Endothelial cell (in vitro differentiated cells): ENCODE results near the gene NOL9. TPM values are rescaled to one million over a fixed set of nuclear protein-coding genes. Genes with fewer than 3 reads are reported as not detected.

ENCODE experiments used
- DNase-seq: peaks from one replicate; pipeline ENCODE4 v3.0.0; 2021; ENCODE audit warnings: low spot score
- H3K27ac Mint-ChIP-seq: one replicate; pipeline ENCODE4 v1.8.0; 2021; ENCODE audit warnings: mixed read lengths, inconsistent platforms; ENCODE audit not compliant: unreplicated experiment
- H3K27me3 Mint-ChIP-seq: one replicate; pipeline ENCODE4 v1.8.0; 2021; ENCODE audit warnings: mild to moderate bottlenecking, moderate library complexity, mixed read lengths, inconsistent platforms; ENCODE audit not compliant: unreplicated experiment
- H3K36me3 Mint-ChIP-seq: one replicate; pipeline ENCODE4 v1.8.0; 2021; ENCODE audit warnings: mild to moderate bottlenecking, low read depth, mixed read lengths, inconsistent platforms; ENCODE audit not compliant: unreplicated experiment
- H3K4me1 Mint-ChIP-seq: one replicate; pipeline ENCODE4 v1.8.0; 2021; ENCODE audit warnings: mild to moderate bottlenecking, mixed read lengths, inconsistent platforms; ENCODE audit not compliant: unreplicated experiment
- H3K4me3 Mint-ChIP-seq: one replicate; pipeline ENCODE4 v1.8.0; 2021; ENCODE audit warnings: mild to moderate bottlenecking, mixed read lengths, inconsistent platforms; ENCODE audit not compliant: unreplicated experiment
- H3K9me3 Mint-ChIP-seq: one replicate; pipeline ENCODE4 v1.8.0; 2021; ENCODE audit warnings: mixed read lengths, inconsistent platforms; ENCODE audit not compliant: unreplicated experiment
- CTCF ChIP-seq: fragments of 200-600 bp; sonication (generic); IDR thresholded peaks from one replicate; pipeline ENCODE4 v1.5.0; 2021; ENCODE audit warnings: antibody characterized with exemption; ENCODE audit not compliant: unreplicated experiment
- total RNA-seq: library from RNA; stranded (reverse); fragmentation: NEBNext Ultra II Directional; extraction: Animal tissue kit (Norgen Biotek cat#: 25700); gene quantifications from one replicate; pipeline ENCODE4 v1.2.1, GENCODE V29; 2021; ENCODE audit not compliant: unreplicated experiment

NOL9 gene
- total RNA-seq, 1 donor from 2014 or later = 26.9 TPM

GRCh38 chr1:6508154-6508815 lies 46.0 kb downstream of the NOL9 start:
- no peak for TF ChIP-seq CTCF
- Mint-ChIP-seq H3K9me3 (no peaks in the 10 kb centered on the region), H3K36me3 (no peaks in the 10 kb centered on the region), H3K4me1 (no peaks in the 10 kb centered on the region), H3K27me3 (peaks cover 12% of the 10 kb centered on the region), H3K4me3 (no peak overlapping the region), H3K27ac (no peak overlapping the region)
- DNase-seq = no peak

- DNase-seq = no peak
- H3K27ac Mint-ChIP-seq = no peak overlapping the region
- peaks cover 12% of the 10 kb centered on the region for H3K27me3 Mint-ChIP-seq
- H3K36me3 Mint-ChIP-seq = no peaks in the 10 kb centered on the region
- no peaks in the 10 kb centered on the region for H3K9me3 Mint-ChIP-seq
- no peaks in the 10 kb centered on the region for H3K4me1 Mint-ChIP-seq
- no peak for TF ChIP-seq CTCF
- no peak overlapping the region for H3K4me3 Mint-ChIP-seq
Measured at GRCh38 chr1:6507461-6507911, 46.8 kb downstream of the NOL9 start.

- Mint-ChIP-seq H3K27ac (no peak overlapping the region), H3K4me3 (no peak overlapping the region), H3K9me3 (no peaks in the 10 kb centered on the region), H3K36me3 (no peaks in the 10 kb centered on the region), H3K27me3 (peaks cover 11% of the 10 kb centered on the region), H3K4me1 (no peaks in the 10 kb centered on the region)
- DNase-seq = no peak
- TF ChIP-seq CTCF = no peak
Measured at GRCh38 chr1:6507037-6507428, 47.3 kb downstream of the NOL9 start.

- Mint-ChIP-seq H3K36me3 (no peaks in the 10 kb centered on the region), H3K27ac (no peak overlapping the region), H3K4me1 (no peaks in the 10 kb centered on the region), H3K4me3 (no peak overlapping the region), H3K9me3 (no peaks in the 10 kb centered on the region), H3K27me3 (peaks cover 8% of the 10 kb centered on the region)
- no peak for TF ChIP-seq CTCF
- DNase-seq = no peak
Measured at GRCh38 chr1:6506210-6507036, 47.9 kb downstream of the NOL9 start.
